K562 (cell line): ENCODE measurements around the gene THAP8. TPM values are rescaled to one million over a fixed set of nuclear protein-coding genes. Genes with fewer than 3 reads are reported as not detected.
A peak's percentile ranks its signal among the peaks of the same experiment; 100 is the strongest.

Experiments used
- HEY1 ChIP-seq: fragments of 250-450 bp; sonication (Bioruptor Pico); IDR thresholded peaks from 2 replicates; pipeline ENCODE4 v1.5.0; 2020; ENCODE audit warnings: mild to moderate bottlenecking, moderate library complexity, borderline replicate concordance
- MCM5 ChIP-seq: fragments of 450-650 bp; IDR thresholded peaks from 2 replicates; pipeline ENCODE4 v1.6.1; 2016; ENCODE audit warnings: low read depth
- MNT ChIP-seq, 2 experiments: fragments of 450-650 bp; conservative IDR thresholded peaks; 2 replicates each; pipeline ENCODE4 v1.6.1; 2017; ENCODE audit warnings: mild to moderate bottlenecking in 2 of 2, moderate library complexity in 2 of 2
- PTRF ChIP-seq: fragments of 450-650 bp; IDR thresholded peaks from 2 replicates; pipeline ENCODE4 v1.6.1; 2016; ENCODE audit warnings: mild to moderate bottlenecking, missing genetic modification characterization, missing compliant biosample characterization
- TAF1 ChIP-seq: IDR thresholded peaks from 2 replicates; pipeline ENCODE4 v1.6.1; 2011; ENCODE audit warnings: mild to moderate bottlenecking, low read length, moderate library complexity; ENCODE audit not compliant: insufficient read depth, control insufficient read depth, severe bottlenecking; ENCODE audit errors: extremely low read depth
- TSHZ1 ChIP-seq: fragments of 250-450 bp; sonication (Bioruptor Pico); IDR thresholded peaks from 2 replicates; pipeline ENCODE4 v1.4.0; 2020; ENCODE audit warnings: mild to moderate bottlenecking, moderate library complexity
- ZNF324 ChIP-seq: fragments of 250-450 bp; sonication (Bioruptor Pico); IDR thresholded peaks from 2 replicates; pipeline ENCODE4 v1.4.0; 2020; ENCODE audit warnings: mild to moderate bottlenecking
- ZNF778 ChIP-seq: fragments of 450-650 bp; formaldehyde crosslinking; IDR thresholded peaks from 2 replicates; pipeline ENCODE4 v1.4.0; 2020; ENCODE audit warnings: mild to moderate bottlenecking, moderate library complexity
- polyA plus RNA-seq, 8 experiments: library from polyadenylated mRNA; depleted of rRNA in 4 of 8; stranded (reverse) in 5 of 8; unstranded in 3 of 8; fragments of >200 nt; fragmentation: Nextera tagmentation in 2 of 8; fragmentation: Illumina TruSeq in 1 of 8; extraction: Ambion mirVana in 2 of 8; extraction: Trizol in 1 of 8; gene quantifications; 2 replicates each; pipeline versions ENCODE4 v1.2.1 to v1.2.3, GENCODE V29; 2011 to 2014; ENCODE audit warnings: inconsistent platforms in 1 of 8, missing spikeins in 1 of 8
- total RNA-seq, 7 experiments: library from RNA; depleted of rRNA in 6 of 7; stranded (reverse); fragments of >200 nt in 6 of 7; fragmentation: Illumina TruSeq in 2 of 7; extraction: Trizol in 2 of 7; gene quantifications; 2 replicates each; pipeline versions ENCODE4 v1.2.1 to v1.2.3, GENCODE V29; 2011 to 2021; ENCODE audit warnings: low replicate concordance in 1 of 7
- TF ChIP-seq, protein P1 (sequence below): sonication (generic); formaldehyde crosslinking; IDR thresholded peaks from 2 replicates; pipeline ENCODE4 v1.8.1; 2023; ENCODE audit warnings: mild to moderate bottlenecking, missing genetic modification reagents, moderate library complexity
- TF ChIP-seq, protein P2 (sequence below), 2 experiments: fragments of 450-650 bp; IDR thresholded peaks; 2 replicates each; pipeline ENCODE4 v1.6.1; 2016; ENCODE audit warnings: mild to moderate bottlenecking in 2 of 2, borderline replicate concordance in 1 of 2, low read depth in 1 of 2, moderate library complexity in 1 of 2

Gene THAP8
- total and polyA plus RNA-seq, 9 of the 15 experiments (the other 6 are each of a cell fraction or from before 2014, with no cell fraction given), result 0.11 to 2.0 (median 0.94) TPM

GRCh38 chr19:35995048-35995993, 58.8 kb downstream of the THAP8 start, which contains the start of gene SDHAF1 (continued):
- TF ChIP-seq, protein P1, sequence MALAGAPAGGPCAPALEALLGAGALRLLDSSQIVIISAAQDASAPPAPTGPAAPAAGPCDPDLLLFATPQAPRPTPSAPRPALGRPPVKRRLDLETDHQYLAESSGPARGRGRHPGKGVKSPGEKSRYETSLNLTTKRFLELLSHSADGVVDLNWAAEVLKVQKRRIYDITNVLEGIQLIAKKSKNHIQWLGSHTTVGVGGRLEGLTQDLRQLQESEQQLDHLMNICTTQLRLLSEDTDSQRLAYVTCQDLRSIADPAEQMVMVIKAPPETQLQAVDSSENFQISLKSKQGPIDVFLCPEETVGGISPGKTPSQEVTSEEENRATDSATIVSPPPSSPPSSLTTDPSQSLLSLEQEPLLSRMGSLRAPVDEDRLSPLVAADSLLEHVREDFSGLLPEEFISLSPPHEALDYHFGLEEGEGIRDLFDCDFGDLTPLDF (CRISPR knock-in tag), result peak; percentile 72; the same call in 1 of the 2 replicates
- TF ChIP-seq MCM5 (no peak), HEY1 (CRISPR knock-in tag) (no peak), ZNF778 (CRISPR knock-in tag) (no peak), TSHZ1 (CRISPR knock-in tag) (no peak), MNT (conservative IDR thresholded peaks at IDR 0.05) (peak; percentile 73 to 92), TAF1 (peak; percentile 41), ZNF324 (CRISPR knock-in tag) (no peak), PTRF (tag) (no peak)
- TF ChIP-seq, protein P2, sequence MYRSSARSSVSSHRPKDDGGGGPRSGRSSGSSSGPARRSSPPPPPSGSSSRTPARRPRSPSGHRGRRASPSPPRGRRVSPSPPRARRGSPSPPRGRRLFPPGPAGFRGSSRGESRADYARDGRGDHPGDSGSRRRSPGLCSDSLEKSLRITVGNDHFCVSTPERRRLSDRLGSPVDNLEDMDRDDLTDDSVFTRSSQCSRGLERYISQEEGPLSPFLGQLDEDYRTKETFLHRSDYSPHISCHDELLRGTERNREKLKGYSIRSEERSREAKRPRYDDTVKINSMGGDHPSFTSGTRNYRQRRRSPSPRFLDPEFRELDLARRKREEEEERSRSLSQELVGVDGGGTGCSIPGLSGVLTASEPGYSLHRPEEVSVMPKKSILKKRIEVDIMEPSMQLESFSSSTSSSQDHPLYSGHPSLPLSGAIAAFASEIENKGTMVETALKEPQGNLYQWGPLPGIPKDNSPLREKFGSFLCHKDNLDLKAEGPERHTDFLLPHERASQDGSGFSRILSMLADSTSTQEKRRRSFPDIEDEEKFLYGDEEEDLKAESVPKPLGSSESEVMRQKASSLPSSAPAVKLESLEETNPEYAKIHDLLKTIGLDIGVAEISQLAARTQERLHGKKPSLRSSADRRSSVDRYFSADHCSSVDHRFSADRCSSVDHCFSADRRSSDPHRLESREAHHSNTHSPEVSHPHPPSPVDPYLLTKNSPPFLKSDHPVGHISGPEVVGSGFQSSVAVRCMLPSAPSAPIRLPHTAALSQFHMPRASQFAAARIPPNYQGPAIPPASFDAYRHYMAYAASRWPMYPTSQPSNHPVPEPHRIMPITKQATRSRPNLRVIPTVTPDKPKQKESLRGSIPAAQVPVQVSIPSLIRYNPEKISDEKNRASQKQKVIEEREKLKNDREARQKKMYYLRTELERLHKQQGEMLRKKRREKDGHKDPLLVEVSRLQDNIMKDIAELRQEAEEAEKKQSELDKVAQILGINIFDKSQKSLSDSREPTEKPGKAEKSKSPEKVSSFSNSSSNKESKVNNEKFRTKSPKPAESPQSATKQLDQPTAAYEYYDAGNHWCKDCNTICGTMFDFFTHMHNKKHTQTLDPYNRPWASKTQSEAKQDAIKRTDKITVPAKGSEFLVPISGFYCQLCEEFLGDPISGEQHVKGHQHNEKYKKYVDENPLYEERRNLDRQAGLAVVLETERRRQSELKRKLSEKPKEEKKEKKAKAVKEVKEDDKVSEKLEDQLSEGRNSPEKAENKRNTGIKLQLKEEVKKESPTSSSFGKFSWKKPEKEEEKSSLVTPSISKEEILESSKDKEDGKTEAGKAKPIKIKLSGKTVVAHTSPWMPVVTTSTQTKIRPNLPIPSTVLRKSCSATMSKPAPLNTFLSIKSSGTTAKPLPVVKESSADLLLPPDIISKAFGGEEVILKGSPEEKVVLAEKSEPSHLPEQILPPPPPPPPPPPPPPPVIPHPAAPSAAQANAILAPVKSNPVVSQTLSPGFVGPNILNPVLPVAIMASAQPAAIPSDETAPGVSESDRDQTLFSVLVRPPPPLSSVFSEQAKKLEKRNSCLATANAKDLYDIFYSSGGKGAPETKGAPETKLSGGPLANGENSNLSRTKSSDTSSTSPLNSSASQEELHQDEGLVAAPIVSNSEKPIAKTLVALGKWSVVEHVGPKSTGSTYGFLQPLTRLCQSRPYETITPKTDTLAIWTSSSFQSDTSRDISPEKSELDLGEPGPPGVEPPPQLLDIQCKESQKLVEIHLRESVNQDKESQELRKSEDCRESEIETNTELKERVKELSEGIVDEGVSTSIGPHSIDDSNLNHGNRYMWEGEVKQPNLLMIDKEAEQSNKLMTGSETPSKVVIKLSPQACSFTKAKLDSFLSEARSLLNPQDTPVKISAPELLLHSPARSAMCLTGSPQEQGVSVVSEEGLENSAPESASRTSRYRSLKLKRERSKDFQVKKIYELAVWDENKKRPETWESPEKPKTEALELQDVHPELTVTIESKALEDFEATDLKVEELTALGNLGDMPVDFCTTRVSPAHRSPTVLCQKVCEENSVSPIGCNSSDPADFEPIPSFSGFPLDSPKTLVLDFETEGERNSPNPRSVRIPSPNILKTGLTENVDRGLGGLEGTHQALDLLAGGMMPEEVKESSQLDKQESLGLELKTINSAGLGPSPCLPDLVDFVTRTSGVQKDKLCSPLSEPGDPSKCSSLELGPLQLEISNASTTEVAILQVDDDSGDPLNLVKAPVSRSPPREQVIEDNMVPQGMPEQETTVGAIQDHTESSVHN (IDR thresholded peaks at IDR 0.05; ENCODE audit: borderline replicate concordance in 1 of 2, low read depth in 1 of 2), result no peak
